ENCODE data around the gene FLNB.

FLNB gene

GRCh38 chr3:58059349-58060321, 51.4 kb downstream of the FLNB start:
- Mint-ChIP-seq H3K27ac (no peak overlapping the region), H3K27me3 (no peaks in the 10 kb centered on the region), H3K4me3 (no peak overlapping the region), H3K9me3 (ENCODE audit: low read depth) (no peaks in the 10 kb centered on the region), H3K4me1 (ENCODE audit: low read depth) (peaks cover 42% of the 10 kb centered on the region), H3K36me3 (peaks cover 6% of the 10 kb centered on the region)

DNA sequence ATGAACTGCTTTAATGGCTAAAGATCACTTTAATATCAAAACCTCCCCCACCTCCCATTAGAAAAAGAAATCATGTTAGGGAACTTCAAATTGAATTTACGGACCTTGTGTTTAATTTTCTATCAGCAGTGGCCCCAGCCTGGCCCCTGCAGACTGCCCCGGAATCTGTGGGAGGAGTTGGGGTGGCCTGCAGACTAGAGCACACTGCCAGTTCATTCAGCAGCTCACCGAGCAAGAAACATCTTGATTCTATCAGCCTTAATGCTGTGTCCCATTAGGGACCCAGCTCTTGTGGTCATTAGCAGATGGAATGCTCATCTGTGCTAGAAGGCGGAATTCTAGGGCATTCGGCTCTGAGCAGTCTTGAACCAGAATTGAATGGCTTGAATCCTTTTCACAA, 54.2 kb downstream of the FLNB start:
- Mint-ChIP-seq H3K9me3 (ENCODE audit: low read depth) (no peaks in the 10 kb centered on the region), H3K27me3 (no peaks in the 10 kb centered on the region), H3K36me3 (peaks cover 6% of the 10 kb centered on the region), H3K27ac (no peak overlapping the region), H3K4me1 (ENCODE audit: low read depth) (peaks cover 43% of the 10 kb centered on the region), H3K4me3 (no peak overlapping the region)

DNA sequence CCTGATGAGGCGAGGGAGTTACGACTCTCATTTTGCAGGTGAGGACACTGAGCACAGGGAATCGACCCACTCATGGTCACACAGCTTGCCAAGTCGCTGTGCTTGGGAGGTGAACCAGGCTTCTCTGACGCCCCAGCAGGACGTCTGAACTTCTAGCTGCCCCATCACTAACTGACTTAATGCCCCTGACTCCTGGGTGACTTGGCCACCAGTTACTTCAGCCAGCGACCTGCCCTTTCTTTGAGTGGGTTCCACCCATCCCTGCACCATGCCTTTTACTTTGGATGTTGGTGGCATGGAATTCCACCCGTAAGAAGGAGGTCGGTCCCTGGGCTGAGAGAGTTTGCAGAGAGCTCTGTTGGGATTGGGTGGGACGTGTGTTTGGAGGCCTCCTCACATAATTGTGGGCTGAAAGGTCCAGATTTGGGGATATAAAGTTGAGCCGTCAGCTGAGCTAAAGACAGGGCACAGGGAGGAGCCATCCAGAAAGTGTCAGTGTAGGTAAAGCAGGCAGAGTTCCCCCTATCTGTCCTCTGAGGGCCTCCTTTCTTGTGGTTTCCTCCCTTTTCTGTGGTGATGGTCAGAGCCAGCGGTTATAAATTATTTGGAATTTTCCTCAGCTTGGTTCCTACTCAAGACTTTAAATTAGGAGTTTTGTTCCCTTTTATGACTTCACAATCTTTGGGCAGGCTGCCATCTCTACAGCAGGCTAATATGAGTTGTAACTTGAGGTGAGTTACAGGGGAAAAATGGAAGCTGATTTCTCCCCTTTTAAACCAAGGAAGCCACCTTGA, 55.0 kb downstream of the FLNB start:
- H3K4me1 Mint-ChIP-seq (ENCODE audit: low read depth) = peaks cover 44% of the 10 kb centered on the region
- no peak overlapping the region for H3K4me3 Mint-ChIP-seq
- H3K36me3 Mint-ChIP-seq = peaks cover 5% of the 10 kb centered on the region
- no peak overlapping the region for H3K27ac Mint-ChIP-seq
- H3K9me3 Mint-ChIP-seq (ENCODE audit: low read depth) = no peaks in the 10 kb centered on the region
- no peaks in the 10 kb centered on the region for H3K27me3 Mint-ChIP-seq

DNA sequence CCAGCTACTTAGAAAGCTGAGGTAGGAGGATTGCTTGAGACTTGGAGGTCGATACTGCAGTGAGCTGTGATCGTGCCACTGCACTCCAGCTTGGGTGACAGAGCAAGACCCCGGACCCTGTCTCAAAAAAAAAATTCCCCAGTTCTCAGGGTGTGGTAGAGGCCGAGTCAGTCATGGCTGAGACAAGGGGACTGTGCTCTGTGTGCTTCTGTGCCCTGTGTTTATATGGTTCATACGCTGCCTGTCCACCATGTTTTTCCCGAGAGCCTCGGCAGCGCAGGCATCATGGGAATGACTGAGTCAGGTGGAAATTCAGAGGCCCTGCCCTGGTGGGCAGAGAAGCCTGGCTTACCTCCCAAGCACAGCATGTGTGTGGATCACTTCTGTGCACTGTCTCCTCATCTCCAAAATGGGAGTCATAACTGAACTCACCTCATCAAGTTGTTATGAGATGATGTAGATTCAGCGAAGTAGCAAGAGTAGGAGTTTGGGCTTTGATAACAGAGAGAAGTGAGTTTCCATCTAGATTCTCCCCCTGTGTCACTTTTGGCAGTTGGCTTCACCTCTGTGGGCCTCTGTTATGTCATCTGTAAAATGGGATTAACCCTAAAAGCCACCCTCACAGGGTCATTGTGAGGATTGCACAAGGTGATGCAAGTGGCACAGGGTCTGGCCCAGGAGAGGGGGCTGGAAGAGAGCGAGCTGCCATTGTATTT, 56.9 kb downstream of the FLNB start:
- no peaks in the 10 kb centered on the region for H3K27me3 Mint-ChIP-seq
- peaks cover 2% of the 10 kb centered on the region for H3K36me3 Mint-ChIP-seq
- H3K4me1 Mint-ChIP-seq (ENCODE audit: low read depth) = peaks cover 35% of the 10 kb centered on the region
- H3K9me3 Mint-ChIP-seq (ENCODE audit: low read depth) = no peaks in the 10 kb centered on the region
- H3K27ac Mint-ChIP-seq = peak overlapping the region; percentile 46
- no peak overlapping the region for H3K4me3 Mint-ChIP-seq

DNA sequence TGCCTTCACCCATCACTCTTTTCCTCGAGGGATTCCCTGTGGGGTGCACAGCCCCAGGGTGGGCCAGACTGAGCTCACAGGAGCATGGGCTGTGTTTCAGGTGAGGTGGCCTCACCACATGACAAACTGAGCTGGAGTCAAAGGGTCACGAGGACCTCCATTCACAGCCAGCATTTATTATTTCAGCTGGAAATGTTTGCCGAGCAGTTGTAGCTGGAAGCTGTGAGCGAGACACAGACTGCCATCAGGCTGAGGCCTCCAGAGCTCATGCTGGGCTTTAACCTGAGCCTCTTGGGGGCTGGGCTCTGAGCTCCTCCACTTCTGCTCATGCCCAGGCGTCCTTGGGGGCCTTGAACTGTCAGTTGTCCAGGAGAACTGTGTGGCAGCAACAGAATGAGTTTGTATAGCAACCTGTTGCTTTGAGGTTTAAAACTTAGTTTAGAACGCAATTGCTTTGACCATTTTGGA, 57.5 kb downstream of the FLNB start:
- no peak overlapping the region for H3K27ac Mint-ChIP-seq
- H3K27me3 Mint-ChIP-seq = no peaks in the 10 kb centered on the region
- no peak overlapping the region for H3K4me3 Mint-ChIP-seq
- no peaks in the 10 kb centered on the region for H3K9me3 Mint-ChIP-seq (ENCODE audit: low read depth)
- peaks cover 2% of the 10 kb centered on the region for H3K36me3 Mint-ChIP-seq
- peaks cover 34% of the 10 kb centered on the region for H3K4me1 Mint-ChIP-seq (ENCODE audit: low read depth)

GRCh38 chr3:58066842-58067241, 58.6 kb downstream of the FLNB start:
- peaks cover 2% of the 10 kb centered on the region for H3K36me3 Mint-ChIP-seq
- H3K4me3 Mint-ChIP-seq = no peak overlapping the region
- no peaks in the 10 kb centered on the region for H3K9me3 Mint-ChIP-seq (ENCODE audit: low read depth)
- H3K27ac Mint-ChIP-seq = no peak overlapping the region
- no peaks in the 10 kb centered on the region for H3K27me3 Mint-ChIP-seq
- peaks cover 35% of the 10 kb centered on the region for H3K4me1 Mint-ChIP-seq (ENCODE audit: low read depth)

- Mint-ChIP-seq H3K36me3 (no peaks in the 10 kb centered on the region), H3K27me3 (no peaks in the 10 kb centered on the region), H3K4me1 (ENCODE audit: low read depth) (peaks cover 25% of the 10 kb centered on the region), H3K4me3 (no peak overlapping the region), H3K9me3 (ENCODE audit: low read depth) (no peaks in the 10 kb centered on the region), H3K27ac (peak overlapping the region; percentile 61)
Measured at GRCh38 chr3:58068122-58068809, 60.0 kb downstream of the FLNB start.

DNA sequence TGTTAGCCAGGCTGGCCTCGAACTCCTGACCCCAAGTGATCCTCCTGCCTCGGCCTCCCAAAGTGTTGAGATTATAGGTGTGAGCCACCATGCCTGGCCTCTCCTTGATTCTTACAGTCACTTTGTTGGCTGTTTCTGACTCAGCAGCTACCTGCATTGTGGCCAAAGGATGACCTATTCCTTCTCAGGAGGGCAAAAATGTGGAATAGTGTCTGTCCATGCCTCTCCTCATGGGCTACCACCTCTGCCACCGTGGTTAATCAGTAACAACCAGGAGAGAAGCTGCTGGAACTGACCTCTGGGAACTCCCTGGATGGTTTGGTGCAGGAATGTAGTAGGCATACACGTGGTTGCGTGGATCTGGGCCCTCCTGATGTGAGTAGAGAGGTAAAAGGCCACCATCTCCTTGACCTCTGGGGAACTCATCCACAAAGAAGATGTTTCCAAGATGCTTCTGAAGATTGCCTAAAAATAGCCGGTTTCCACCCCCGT, 63.3 kb downstream of the FLNB start:
- Mint-ChIP-seq H3K36me3 (no peaks in the 10 kb centered on the region), H3K4me3 (no peak overlapping the region), H3K27me3 (no peaks in the 10 kb centered on the region), H3K9me3 (ENCODE audit: low read depth) (no peaks in the 10 kb centered on the region), H3K4me1 (ENCODE audit: low read depth) (peaks cover 42% of the 10 kb centered on the region), H3K27ac (no peak overlapping the region)

DNA sequence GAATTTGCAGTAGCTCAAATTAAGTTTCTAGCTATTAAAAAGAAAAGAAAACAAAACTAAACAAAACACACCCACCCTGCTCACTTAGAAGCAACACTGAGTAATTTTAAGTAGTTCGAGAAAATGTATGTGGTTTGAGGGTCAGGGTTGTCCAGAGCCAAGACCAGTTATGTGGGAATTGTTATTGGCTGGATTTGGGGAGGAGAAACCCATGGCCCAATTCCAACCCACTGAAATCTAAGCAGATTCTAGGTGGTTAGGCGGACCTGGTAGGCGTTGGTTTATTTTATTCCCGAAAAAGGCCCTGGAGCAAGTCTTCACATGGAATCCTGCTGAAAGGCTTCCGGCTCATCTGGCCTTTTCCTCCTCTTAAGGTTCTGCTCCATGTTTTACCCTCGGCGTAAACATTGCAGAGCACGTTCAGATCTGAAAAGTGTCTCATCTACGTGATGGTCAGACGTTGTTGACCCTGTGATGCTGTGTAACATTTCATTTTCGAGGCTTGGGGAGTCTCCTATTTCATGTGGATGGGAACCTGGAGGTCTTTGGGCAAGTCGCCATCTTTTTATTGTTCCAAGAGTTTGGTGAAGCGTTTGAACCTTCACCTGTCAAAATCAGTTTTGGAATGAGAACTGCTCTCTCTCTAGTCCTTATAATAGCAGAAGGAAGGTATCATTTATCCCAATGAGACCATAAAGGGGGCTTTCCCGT, 64.0 kb downstream of the FLNB start:
- Mint-ChIP-seq H3K4me3 (no peak overlapping the region), H3K27me3 (no peaks in the 10 kb centered on the region), H3K27ac (no peak overlapping the region)

GRCh38 chr3:58072763-58073130, 64.5 kb downstream of the FLNB start:
- Mint-ChIP-seq H3K4me1 (ENCODE audit: low read depth) (peaks cover 44% of the 10 kb centered on the region), H3K9me3 (ENCODE audit: low read depth) (no peaks in the 10 kb centered on the region), H3K4me3 (no peak overlapping the region), H3K27me3 (no peaks in the 10 kb centered on the region), H3K36me3 (no peaks in the 10 kb centered on the region), H3K27ac (no peak overlapping the region)

More for the DNA sequence above, 64.0 kb downstream of the FLNB start:
- no peaks in the 10 kb centered on the region for H3K9me3 Mint-ChIP-seq (ENCODE audit: low read depth)
- peaks cover 42% of the 10 kb centered on the region for H3K4me1 Mint-ChIP-seq (ENCODE audit: low read depth)
- no peaks in the 10 kb centered on the region for H3K36me3 Mint-ChIP-seq

- Mint-ChIP-seq H3K36me3 (peaks cover 6% of the 10 kb centered on the region), H3K9me3 (ENCODE audit: low read depth) (no peaks in the 10 kb centered on the region), H3K27ac (no peak overlapping the region), H3K4me1 (ENCODE audit: low read depth) (peaks cover 46% of the 10 kb centered on the region), H3K4me3 (no peak overlapping the region), H3K27me3 (no peaks in the 10 kb centered on the region)
Measured at GRCh38 chr3:58073301-58074108, 65.3 kb downstream of the FLNB start.

- peaks cover 8% of the 10 kb centered on the region for H3K36me3 Mint-ChIP-seq
- peak overlapping the region; percentile 21 for H3K4me3 Mint-ChIP-seq
- H3K4me1 Mint-ChIP-seq (ENCODE audit: low read depth) = peaks cover 45% of the 10 kb centered on the region
- no peak overlapping the region for H3K27ac Mint-ChIP-seq
- H3K27me3 Mint-ChIP-seq = no peaks in the 10 kb centered on the region
- no peaks in the 10 kb centered on the region for H3K9me3 Mint-ChIP-seq (ENCODE audit: low read depth)
Measured at GRCh38 chr3:58074116-58074715, 66.0 kb downstream of the FLNB start.

- Mint-ChIP-seq H3K27me3 (no peaks in the 10 kb centered on the region), H3K4me1 (ENCODE audit: low read depth) (peaks cover 47% of the 10 kb centered on the region), H3K27ac (no peak overlapping the region)
Measured at GRCh38 chr3:58074997-58075396, 66.8 kb downstream of the FLNB start.

More at GRCh38 chr3:58074997-58075396, 66.8 kb downstream of the FLNB start:
- peak overlapping the region; percentile 0 for H3K4me3 Mint-ChIP-seq
- H3K36me3 Mint-ChIP-seq = peaks cover 14% of the 10 kb centered on the region
- no peaks in the 10 kb centered on the region for H3K9me3 Mint-ChIP-seq (ENCODE audit: low read depth)

Measured in activated naive CD8-positive, alpha-beta T cell (primary cell).